GM10266 (cell line): Measurements from ENCODE around the gene ACBD4.

ENCODE experiments used
- DNase-seq: peaks from one replicate; pipeline ENCODE4 v3.0.0; 2012; ENCODE audit errors: extremely low spot score
- TF ChIP-seq, protein P1 (sequence below): IDR thresholded peaks from 2 replicates; pipeline ENCODE4 v1.5.1; 2012; ENCODE audit warnings: mild to moderate bottlenecking, low read depth; ENCODE audit not compliant: control insufficient read depth, insufficient read depth; ENCODE audit errors: missing control alignments

Gene ACBD4

DNA sequence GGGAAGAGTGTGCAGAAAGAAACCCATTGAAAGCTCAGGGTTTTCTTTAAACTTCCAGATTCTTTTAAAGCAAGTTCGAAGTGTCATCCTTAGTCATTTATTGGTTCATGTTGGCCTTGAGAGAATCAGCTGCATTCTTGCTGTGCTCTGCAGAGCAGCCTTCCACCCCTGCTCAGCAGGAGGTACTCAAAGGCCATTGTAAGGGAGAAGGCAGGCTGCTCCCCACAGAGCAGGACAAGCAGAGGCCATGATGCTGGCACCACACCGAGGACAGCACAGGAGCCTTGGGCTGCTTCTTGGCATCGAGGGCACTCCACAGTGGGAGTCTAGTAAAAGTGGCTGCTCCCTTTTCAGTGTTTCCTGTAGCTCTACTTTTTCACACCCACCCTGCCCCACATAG lies 44.8 kb upstream of the ACBD4 start:
- TF ChIP-seq, protein P1, sequence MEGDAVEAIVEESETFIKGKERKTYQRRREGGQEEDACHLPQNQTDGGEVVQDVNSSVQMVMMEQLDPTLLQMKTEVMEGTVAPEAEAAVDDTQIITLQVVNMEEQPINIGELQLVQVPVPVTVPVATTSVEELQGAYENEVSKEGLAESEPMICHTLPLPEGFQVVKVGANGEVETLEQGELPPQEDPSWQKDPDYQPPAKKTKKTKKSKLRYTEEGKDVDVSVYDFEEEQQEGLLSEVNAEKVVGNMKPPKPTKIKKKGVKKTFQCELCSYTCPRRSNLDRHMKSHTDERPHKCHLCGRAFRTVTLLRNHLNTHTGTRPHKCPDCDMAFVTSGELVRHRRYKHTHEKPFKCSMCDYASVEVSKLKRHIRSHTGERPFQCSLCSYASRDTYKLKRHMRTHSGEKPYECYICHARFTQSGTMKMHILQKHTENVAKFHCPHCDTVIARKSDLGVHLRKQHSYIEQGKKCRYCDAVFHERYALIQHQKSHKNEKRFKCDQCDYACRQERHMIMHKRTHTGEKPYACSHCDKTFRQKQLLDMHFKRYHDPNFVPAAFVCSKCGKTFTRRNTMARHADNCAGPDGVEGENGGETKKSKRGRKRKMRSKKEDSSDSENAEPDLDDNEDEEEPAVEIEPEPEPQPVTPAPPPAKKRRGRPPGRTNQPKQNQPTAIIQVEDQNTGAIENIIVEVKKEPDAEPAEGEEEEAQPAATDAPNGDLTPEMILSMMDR, result no peak
- no peak for DNase-seq

DNA sequence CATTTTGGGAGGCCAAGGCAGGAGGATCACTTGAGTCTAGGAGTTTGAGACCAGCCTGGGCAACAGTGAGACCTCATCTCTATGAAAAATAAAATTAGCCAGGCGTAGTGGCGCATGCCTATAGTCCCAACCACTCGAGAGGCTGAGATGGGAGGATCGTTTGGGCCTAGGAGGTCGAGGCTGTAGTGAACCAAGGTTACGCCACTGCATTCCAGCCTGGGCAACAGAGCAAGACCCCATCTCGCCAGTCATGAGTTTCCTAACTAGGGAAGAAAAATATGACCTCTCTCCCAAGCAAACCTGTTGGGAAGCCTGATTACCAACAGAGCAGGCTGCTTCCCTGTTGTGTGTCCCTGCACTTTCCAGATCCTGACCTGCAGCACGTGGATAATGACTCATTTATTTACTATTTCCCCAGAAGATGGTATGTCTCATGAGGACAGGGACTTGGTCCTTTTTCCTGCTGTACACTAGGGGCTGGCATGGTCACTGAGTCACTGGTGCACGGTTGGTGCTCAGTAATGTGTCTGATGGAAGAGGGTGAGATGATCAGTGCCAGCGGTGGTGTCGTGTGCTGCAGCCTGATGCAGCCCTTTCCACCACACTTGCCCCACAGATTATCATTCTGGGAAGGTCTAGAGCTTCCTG lies 43.6 kb upstream of the ACBD4 start:
- TF ChIP-seq, protein P1, result no peak
- DNase-seq, result no peak

DNA sequence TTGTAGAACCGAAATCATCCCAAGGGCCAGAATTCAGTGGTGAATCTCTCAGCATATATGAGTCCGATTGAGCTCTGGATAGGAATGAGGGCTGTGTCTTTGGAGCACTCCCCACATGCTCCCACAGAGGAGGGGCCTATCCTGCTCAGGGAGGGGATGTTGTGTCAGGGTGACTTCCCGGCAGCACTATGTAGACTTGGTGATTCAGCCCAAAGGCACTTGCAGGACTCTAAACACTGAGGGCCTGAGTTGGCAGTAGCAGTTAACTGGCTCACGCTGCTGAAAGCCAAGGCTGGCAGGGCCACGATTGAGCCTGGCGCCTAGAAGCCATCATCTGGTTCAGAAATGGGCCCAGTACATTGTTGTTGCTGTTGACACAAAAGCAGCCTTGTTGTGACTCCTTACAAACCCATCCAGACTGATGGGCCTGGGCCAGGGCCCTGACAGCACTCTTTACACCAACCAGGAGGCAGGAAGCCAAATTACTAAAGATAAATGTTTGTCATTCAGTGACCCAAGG lies 42.5 kb upstream of the ACBD4 start:
- DNase-seq, result no peak
- TF ChIP-seq, protein P1, result no peak

DNA sequence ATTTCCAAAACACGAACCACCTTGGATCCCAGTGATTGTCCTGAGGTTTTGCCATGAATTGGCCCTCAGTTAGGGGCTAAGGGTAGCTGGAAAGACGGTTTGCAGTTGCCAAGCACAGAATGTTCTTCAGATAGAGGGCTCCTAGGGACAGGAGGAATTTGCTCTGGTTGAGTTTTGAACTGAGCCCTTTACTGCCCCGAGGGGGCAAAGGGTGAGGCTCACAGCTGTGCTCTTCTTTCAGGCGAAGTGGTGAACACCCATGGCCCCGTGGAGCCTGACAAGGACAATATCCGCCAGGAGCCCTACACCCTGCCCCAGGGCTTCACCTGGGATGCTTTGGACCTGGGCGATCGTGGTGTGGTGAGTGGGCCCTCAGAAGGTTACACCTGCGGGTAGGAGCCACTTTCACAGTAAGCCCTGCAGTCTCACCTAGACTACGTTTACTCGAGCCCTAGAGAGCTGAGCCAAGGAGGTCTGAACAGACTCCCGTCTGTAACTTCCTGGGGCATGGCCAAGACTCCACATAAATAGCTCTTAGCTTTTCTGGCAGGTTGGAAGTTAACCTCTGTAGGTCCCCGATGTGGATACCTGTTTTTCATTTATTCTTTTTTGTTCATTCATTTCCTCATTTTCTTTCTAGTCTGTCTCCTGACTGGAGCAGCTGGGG lies 41.9 kb upstream of the ACBD4 start:
- TF ChIP-seq, protein P1, result no peak
- no peak for DNase-seq

DNA sequence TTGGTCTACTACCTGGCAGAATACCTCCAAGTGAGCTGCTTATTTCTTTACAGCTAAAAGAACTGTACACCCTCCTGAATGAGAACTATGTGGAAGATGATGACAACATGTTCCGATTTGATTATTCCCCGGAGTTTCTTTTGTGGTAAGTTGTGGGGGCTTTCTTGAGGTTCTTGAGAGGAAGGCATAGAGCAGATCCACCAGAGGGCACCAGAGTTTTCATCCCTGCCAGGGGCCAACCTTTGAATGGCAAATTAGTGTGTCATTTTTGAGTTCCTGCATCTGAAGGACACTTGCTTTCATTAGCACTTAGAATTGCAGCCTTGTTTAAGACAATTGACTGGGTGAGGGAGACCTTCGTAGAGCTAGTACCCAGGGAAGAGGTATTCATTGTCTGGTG lies 39.3 kb upstream of the ACBD4 start:
- TF ChIP-seq, protein P1, result peak; percentile 35
- DNase-seq, result no peak

DNA sequence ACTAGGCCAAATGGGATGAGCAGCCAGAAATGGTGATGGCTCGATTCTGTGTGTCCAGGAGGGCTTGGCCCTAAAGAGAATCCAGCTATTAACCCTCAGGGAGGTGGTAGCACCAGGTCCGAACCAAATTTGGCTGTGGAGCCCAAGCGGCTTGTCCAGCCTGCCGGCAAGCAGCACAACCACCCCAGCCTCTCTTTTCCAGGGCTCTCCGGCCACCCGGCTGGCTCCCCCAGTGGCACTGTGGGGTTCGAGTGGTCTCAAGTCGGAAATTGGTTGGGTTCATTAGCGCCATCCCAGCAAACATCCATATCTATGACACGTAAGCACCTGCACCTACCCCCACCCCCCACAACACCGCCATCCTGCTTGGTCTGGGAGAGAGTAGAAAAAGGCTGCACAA lies 38.6 kb upstream of the ACBD4 start:
- DNase-seq, result no peak
- TF ChIP-seq, protein P1, result no peak
